ENCODE results near the gene INTS11.

Gene INTS11

DNA sequence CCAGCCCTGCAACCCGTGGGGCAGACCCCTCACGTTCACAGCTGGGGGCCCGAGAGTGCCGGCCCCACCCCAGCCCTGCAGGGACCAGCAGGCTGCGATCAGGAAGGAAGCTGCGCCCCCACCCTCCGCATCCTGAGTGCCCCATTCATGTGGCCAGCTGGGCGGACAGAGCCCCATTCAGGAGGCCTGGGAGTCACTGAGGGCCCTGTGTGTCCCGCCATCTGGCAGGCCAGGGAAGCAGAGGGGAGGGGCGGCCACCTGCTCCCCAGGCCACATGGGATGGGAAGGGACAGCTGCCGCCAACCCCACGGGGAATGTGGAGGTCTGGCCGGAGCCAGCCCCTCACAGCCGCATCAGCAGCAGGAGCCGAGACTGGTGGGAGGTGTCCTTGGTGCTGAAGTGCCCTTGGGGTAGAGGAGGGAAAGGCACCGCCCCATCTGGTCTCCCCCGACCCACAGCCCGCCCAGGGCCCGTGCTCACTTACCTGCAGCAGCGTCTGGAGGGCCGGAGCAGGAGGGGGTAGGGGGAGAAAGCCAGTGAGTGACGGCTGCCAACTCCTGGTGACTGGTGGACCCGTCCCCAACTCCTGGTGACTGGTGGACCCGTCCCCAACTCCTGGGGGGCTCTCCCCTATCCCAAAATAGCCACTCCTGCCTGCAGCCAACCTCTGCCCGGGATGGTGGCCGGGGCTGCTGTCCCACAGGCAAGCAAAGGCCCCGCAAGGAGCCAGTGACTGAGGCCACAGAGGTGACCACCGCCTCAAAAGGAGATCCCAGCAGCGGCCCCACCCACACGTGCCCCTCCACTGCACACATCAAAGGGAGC lies 25.4 kb downstream of the INTS11 start:
- no peak for DNase-seq

DNA sequence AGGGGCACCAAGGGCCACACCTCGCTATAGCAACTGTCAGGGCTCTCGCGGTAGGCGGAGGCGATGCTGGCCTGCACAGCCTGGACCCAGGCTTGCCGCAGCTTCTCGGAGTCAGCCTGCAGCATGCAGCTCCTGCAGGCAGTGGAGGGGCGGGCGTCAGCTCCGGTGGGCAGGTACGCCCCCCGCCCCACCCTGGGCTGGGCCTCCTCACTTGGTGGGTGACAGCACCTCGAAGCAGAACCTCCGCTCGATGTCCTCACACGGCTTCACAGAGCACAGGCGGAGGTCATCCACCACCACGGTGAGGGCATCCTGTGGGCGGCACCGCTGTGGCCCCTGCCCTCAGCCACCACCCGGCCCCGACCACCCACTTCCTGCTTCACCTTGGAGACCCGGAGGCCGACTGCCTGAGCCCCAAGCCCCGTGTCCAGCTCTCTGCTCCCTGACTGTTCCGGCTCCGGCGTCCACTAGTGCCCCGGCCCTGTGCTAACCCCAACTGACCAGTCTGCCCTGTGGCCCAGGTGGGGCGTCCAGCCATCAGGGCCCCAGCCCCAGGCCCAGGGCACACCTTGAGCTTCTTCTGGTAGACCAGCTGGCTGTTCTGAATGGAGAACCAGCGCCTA lies 26.5 kb downstream of the INTS11 start:
- DNase-seq: no peak

DNA sequence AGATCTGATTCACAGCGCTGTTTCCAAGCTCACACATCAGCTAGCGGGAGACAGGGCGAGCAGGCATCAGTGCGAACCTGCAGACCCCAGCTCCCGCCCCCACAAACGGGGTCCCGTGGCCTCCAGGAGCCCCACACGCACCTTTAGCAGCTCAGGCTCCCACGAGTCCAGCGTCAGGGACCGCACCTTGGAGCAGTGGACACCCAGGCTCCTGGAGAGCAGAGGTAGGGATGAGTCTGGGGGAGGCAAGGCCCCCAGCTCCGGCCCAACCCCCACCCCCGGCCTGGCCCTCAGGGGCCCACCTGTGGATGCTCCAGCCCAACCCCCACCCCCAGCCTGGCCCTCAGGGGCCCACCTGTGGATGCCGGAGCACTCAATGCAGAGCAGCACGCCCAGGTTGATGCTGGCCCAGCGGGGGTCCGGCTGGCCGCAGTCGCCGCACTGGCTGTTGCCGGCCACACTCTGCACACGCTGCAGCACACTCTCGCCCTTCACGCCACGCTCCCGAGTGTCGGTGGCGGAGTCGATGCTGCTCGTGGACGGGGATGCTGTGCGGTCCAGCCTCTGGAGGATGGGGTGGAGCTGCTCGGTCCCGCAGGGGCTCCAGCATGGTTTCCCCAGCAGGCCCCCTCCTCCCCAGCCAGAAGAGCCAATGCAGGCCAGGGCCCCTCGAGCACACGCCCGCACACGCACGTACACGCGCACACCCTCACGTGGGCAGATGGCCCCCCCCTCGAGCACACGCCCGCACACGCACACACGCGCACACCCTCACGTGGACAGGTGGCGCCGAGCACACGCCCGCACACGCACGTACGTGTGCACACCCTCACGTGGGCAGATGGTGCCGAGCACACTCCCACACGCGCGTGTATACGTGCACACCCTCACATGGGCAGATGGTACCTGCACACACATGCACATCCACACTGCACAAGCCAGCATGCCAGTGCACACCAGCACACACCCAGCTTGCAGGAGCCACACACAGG lies 28.1 kb downstream of the INTS11 start:
- no peak for DNase-seq

DNA sequence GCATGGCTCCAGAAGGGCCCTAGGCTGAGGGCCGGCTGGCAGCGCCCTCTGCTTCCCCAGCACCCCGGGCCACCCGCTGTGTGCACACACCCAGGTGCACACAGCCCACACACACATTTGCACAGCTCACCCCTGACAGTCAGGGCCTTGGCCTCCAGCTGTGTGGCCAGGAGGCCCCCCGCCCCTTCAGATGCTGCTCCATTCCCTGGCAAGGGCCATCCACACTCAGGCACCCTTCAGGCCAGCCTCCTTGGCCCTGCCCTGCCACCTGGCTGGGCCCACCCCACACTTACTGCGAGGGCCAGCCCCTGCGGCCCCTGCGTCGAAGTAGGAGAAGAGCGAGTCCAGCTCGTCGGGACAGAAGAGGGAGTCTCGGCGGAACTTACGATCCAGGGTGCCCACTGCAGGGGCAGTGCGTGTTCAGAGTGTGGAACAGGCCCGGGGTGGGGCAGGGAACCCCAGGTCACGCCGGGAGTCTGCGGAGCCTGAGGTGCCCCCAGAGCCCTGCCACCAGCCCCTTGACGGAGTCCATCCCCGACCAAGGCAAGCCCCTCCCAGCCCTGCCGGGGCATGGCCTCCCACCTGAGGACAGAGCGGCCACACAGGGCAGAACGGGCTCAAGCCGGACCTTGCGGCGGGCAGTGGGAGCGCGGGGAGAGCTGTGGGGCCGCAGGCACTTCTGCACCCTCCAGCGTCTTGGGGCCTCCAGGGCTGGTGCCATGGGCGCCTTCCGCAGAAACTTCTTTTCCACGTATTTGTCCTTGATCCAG lies 29.1 kb downstream of the INTS11 start:
- DNase-seq: no peak

DNA sequence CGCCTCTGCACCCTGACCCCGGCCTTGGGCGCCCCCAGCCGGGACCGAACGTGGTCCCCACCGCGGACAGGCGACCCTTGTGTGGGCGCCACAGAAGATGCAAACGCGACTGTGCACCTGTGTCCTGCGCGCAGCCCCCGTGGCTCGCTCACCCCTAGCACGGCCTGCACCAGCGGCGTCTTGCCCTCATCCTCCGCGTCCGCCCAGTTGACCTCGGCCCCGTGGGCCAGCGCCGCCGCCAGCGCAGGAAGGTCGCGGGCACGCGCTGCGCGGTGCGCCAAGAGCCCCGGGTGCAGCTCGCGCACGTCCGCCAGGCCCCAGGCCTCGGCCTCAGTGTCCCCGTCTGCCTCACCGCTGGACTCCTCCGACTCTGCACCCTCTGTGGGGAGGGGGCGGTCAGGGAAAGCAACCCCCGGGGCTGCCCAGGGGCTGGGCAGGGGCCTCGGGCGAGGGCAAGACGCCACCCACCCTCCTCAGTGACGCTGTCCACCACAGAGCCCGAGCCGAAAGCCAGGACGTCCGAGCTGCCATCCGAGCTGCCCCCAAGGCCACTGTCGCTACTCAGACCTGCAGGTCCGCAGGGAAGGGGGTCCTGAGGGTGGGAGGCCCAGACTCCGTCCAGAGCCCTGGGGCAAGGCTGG lies 30.1 kb downstream of the INTS11 start:
- DNase-seq: no peak

DNA sequence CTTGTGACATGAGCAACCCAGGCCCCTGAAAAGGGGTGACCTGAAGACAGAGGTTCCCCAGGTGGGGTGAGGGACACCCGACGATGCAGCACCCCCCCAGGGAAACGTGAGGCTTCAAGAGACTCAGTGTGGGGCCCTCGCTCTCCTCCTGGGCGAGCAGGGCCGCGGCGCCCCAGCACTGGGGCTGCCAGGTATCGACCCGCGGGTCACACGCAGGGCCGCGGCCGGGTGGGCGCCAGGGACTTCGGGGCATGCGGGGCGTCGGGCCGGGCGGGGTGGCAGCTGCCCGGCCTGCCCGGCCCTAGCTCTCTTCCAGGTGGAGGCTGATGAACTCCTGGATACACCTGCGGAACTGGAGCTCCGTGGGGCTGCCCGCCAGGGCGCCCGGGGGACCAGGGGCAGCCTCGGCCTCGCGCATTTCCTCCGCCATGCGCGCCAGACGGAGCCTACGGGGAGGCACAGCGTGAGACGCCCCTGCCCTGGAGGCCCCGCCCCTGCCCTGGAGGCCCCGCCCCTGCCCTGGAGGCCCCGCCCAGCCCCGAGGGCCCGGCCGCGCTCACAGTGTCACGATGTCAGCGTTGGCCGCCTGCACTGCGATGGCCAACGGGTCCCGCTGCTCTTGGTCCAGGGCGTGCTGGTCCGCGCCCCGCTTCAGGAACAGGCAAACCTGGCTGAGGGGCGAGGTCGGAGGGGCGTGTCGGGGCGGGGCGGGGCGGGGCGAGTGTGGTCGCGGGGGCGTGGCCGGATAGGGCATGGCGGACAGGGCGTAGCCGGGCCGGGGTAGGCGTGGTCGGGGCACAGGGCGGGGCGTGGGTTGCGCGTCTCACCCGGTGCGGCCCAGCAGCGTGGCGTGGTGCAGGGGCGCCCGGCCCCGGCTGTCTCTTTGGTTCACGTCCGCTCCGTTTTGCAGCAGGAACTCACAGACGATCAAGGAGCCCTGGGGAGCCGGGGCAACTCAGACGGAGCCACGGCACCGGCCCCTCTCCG lies 30.9 kb downstream of the INTS11 start:
- DNase-seq: no peak

DNA sequence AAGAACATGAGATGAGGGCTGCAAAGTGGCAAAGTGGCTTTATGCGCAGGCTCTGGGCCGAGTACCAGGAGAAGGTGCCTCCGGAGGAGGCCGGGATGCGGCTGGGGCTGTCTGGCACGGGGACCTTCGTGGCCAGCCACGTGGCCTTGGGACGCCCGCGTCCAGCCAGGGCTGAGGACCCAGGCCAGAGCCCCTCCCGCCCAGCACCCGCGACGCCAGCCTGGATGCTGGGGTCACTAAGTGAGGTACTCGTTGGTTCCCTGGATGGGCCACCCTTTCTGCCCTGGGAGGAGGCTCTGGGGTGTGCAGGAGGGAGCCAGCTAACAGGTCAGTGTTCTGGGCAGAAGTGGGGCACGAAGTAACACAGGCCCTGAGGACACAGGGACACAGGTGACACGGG lies 31.6 kb downstream of the INTS11 start:
- no peak for DNase-seq

DNA sequence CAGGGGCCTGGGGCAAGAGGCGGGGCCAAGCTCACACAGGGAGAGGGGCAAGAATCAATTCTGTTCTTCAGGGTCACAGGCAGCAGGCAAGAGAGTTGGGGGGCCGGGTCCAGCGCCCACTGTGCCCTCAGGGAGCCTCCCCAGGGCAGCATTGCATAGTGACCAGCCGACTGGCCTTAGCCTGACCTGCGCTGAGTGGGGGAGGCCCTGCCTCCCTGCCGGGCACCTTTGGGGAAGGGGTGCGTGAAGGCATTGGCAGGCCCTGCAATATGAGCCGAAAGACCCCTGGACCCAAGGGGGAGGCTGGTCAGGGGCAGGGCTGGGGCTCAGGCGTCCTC lies 32.0 kb downstream of the INTS11 start:
- no peak for DNase-seq

DNA sequence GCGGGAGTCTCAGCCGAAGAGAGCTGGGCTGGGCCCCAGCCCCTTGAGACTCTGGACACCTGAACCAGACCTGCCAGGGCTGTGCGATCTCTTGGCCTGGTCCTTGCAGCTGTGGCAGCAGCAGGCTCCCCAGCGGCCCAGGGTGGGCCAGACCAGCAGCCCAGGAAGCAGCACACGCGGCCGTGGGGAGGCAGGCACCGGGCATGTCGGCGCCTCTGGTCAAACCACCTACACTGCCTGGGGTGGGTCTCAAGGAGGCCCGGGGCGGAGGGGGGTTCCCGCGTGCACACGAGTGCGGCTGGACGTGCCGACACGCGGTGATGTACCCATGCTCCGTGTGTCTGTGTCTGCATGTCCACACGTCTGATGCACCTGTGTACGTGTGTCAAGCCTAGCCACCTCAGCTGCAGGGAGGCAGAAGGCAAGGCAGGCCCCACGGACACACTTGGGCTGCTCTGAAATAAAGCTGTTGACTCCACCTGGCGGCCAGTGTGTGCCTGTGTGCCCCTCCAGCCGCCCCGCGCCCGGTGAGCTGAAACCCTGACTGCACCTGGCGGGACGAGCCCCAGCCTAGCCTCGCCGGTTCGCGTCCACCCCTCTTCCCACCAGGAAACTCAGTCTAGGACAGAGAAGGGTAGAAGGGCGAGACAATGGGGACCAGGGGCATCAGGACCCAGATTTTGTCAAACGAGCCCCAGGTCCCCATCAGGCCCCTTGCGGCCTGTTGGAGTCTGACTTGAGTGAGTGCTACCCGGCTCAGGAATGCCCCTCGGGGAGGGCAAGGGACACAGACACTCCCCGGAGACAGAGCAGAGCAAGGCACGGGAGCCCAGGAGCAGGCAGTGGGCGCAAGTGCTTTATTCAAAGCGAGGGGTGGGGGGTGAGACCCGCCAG lies 32.7 kb downstream of the INTS11 start:
- DNase-seq: peak; percentile 49

DNA sequence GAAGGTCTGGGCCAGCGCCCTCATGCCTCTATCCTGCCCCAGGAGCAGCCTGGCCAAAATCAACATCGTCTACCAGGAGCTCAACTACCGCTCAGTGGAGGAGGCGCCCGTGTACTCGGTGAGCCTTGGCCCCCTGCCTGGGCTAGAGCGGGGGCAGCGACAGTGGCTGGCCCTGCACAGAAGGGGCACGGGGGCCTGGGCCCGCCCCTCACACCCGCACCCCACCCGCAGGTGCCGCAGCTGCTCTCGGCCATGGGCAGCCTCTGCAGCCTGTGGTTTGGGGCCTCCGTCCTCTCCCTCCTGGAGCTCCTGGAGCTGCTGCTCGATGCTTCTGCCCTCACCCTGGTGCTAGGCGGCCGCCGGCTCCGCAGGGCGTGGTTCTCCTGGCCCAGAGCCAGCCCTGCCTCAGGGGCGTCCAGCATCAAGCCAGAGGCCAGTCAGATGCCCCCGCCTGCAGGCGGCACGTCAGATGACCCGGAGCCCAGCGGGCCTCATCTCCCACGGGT lies 33.4 kb downstream of the INTS11 start:
- no peak for DNase-seq

DNA sequence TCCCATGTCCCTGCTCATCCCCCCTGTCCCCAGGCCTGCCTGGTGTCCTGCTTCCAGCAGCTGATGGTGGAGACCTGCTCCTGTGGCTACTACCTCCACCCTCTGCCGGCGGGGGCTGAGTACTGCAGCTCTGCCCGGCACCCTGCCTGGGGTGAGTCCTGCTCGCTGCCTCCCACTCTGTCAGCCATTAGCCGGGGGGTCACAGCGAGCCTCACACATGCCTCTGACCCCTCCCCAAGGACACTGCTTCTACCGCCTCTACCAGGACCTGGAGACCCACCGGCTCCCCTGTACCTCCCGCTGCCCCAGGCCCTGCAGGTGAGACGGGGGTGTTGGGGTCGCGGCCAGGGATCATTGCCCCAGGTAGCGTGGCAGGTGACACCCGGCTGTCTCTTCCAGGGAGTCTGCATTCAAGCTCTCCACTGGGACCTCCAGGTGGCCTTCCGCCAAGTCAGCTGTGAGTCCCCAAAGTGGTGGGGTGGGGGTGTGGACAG lies 34.2 kb downstream of the INTS11 start:
- DNase-seq: no peak

DNA sequence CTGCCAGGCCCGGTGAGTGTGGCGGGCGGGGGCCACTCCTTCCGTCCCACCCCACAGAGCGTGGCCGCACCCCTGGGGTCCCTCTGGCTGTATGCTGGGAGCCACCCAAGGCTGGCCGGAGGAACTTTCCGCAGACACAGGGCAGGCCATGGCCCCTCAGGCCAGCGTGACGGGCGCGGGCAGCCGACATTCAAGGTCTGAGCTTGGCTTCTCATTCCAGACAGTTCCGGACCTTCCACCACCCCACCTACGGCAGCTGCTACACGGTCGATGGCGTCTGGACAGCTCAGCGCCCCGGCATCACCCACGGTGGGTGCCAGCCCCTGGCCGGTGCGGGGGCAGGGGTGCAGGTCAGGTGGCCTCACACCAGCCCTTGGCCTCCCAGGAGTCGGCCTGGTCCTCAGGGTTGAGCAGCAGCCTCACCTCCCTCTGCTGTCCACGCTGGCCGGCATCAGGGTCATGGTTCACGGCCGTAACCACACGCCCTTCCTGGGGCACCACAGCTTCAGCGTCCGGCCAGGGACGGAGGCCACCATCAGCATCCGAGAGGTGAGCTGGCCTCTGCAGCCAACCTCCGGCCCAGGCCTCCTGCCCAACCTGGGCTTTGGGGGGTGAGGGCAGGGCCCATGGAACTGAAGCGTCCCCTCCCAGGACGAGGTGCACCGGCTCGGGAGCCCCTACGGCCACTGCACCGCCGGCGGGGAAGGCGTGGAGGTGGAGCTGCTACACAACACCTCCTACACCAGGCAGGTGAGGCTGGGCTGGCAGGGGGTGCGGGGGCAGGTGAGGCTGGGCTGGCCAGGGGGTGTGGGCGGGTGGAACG lies 37.0 kb downstream of the INTS11 start:
- no peak for DNase-seq

DNA sequence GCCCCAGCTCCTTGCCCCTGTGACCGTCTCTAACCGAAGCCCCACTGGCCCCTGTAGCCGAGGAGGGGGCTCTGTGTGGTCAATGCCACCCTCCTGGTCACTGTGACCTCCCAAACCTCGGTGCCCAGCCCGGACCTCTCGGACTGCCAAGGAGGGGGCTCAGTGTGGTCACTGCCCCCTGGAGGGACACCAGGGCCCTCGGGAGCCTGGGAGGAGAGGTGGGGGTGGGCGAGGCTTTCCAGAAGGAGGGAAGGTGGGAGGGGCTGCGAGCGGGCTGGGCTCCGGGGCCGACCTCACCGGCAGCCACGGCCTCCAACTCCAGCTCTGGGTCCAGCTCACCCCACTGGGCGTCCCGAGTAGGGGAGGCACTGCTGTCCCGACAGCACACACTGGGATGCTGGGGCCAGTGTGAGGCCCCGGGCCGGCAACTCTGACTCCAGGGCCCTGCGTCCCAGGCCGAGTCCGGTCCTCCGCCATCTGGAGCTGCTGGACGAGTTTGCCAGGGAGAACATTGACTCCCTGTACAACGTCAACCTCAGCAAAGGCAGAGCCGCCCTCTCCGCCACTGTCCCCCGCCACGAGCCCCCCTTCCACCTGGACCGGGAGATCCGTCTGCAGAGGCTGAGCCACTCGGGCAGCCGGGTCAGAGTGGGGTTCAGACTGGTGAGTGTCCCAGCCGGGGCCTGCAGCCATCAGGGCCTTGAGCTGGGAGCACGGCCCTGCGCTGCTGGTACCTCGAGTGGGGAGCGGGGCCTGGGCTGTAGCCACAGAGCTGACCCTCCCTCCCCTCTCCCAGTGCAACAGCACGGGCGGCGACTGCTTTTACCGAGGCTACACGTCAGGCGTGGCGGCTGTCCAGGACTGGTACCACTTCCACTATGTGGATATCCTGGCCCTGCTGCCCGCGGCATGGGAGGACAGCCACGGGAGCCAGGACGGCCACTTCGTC lies 37.9 kb downstream of the INTS11 start:
- DNase-seq: no peak

DNA sequence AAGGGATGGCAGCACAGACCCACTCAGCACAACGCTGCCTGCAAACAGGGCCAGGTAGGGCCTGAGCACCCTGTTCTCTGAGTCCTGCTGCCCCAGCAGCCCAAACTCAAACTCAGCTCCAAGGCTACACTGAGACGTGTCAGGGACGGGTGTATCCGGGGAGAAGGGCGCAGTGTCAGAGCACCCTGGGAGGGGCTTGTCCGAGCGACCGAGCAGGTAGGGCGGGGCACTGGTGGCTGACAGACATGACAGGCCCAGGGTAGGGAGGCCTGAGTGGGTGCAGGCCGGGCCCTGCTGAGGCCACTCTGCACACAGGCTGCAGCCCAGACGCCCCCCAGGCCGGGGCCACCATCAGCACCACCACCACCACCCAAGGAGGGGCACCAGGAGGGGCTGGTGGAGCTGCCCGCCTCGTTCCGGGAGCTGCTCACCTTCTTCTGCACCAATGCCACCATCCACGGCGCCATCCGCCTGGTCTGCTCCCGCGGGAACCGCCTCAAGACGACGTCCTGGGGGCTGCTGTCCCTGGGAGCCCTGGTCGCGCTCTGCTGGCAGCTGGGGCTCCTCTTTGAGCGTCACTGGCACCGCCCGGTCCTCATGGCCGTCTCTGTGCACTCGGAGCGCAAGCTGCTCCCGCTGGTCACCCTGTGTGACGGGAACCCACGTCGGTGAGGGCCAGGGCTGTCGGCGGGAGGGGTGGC lies 38.7 kb downstream of the INTS11 start:
- no peak for DNase-seq

DNA sequence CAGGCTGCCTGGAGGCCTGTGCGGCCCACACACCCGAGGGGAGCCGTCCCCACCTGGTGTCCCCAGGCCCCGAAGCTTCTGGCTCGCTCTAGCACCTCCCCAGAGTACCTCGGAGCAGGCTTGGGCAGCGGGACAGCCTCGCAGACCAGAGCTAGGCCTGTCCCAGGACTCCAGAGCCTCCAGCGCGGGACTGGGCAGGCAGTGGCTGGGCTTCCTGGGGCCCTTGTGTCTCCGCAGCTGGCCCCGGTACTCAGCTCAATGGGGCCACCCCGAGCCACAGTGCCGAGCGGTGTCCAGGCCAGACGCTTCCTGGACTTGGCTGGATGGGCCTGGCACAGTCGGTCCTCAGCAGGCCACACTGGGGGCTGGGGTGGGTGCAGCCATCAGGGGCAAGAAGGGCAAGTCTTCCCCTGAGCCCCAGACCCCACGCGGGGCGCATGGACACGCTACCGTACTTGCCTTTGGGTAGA lies 39.3 kb downstream of the INTS11 start:
- DNase-seq: no peak

Data from NCI-H1092 treated with DMSO at 0.1 percent for 48 hours (cell line).